H1 (cell line): Measurements from ENCODE around the gene CST7.

ENCODE experiments used
- ATF3 ChIP-seq: IDR thresholded peaks from 2 replicates; pipeline ENCODE4 v1.6.1; 2011; ENCODE audit warnings: low read depth, mild to moderate bottlenecking, low read length; ENCODE audit not compliant: insufficient read depth
- CHD7 ChIP-seq: fragments of 300-600 bp; sonication (generic); IDR thresholded peaks from 2 replicates; pipeline ENCODE4 v1.7.1; 2012; ENCODE audit warnings: low read length, moderate library complexity, mild to moderate bottlenecking, inconsistent platforms; ENCODE audit not compliant: insufficient replicate concordance
- CTCF ChIP-seq, 3 experiments: IDR thresholded peaks; 1 replicate in 2 of 3; 2 replicates in 1 of 3; pipeline versions ENCODE4 v1.5.1 to v1.6.1; 2011; ENCODE audit warnings: low read length in 3 of 3, mild to moderate bottlenecking in 3 of 3, inconsistent platforms in 2 of 3, low read depth in 1 of 3, moderate library complexity in 1 of 3; ENCODE audit not compliant: insufficient read depth in 1 of 3; ENCODE audit errors: control extremely low read depth in 1 of 3
- GABPA ChIP-seq: IDR thresholded peaks from 2 replicates; pipeline ENCODE4 v1.6.1; 2011; ENCODE audit warnings: mild to moderate bottlenecking, low read length, moderate library complexity, borderline replicate concordance; ENCODE audit not compliant: insufficient read depth
- JUN ChIP-seq: IDR thresholded peaks from 2 replicates; pipeline ENCODE4 v1.6.1; 2011; ENCODE audit warnings: low read depth, mild to moderate bottlenecking, improper control_type of control experiment, low read length
- KDM5A ChIP-seq: fragments of 200-600 bp; IDR thresholded peaks from 2 replicates; pipeline ENCODE4 v1.7.1; 2012; ENCODE audit warnings: mild to moderate bottlenecking, low read length, inconsistent platforms, mixed read lengths
- POLR2A ChIP-seq, 2 experiments: IDR thresholded peaks; 1 replicate in 1 of 2; 2 replicates in 1 of 2; pipeline ENCODE4 v1.6.1; 2011; ENCODE audit warnings: low read depth in 2 of 2, low read length in 2 of 2, mild to moderate bottlenecking in 2 of 2; ENCODE audit errors: control extremely low read depth in 1 of 2

- TF ChIP-seq CTCF (IDR thresholded peaks at IDR 0.05; ENCODE audit: control extremely low read depth in 1 of 3, insufficient read depth in 1 of 3, low read depth in 1 of 3, low read length in 3 of 3) (no peak), POLR2A (IDR thresholded peaks at IDR 0.05; ENCODE audit: control extremely low read depth in 1 of 2, low read depth in 2 of 2, low read length in 2 of 2) (no peak), KDM5A (no peak), ATF3 (no peak), GABPA (no peak), CHD7 (no peak), JUN (no peak)
These were observed 8.4 kb downstream of the CST7 start for GRCh38 chr20:24957326-24958016.
